RPMI7951 (cell line): ENCODE results near the gene WNT3A. TPM values are rescaled to one million over a fixed set of nuclear protein-coding genes. Genes with fewer than 3 reads are reported as not detected.

Experiments
- DNase-seq: peaks from one replicate; pipeline ENCODE4 v3.0.0-alpha.2; 2012; ENCODE audit warnings: low read depth
- total RNA-seq: library from RNA; depleted of rRNA; stranded (reverse); fragments of >200 nt; shearing (Covaris generic); gene quantifications from 2 replicates; pipeline ENCODE4 v1.2.3, GENCODE V29; 2014

Gene WNT3A
- total RNA-seq, 1 experiment from 2014 or later, result not detected

GRCh38 chr1:228070173-228070572 is 63.4 kb downstream of the WNT3A start:
- no peak for DNase-seq

- DNase-seq, result no peak
Measured at GRCh38 chr1:228070851-228071250, 64.1 kb downstream of the WNT3A start.

- no peak for DNase-seq
Measured at GRCh38 chr1:228071839-228072657, 65.2 kb downstream of the WNT3A start.

- DNase-seq, result no peak
Measured at GRCh38 chr1:228072658-228073043, 65.9 kb downstream of the WNT3A start.

- DNase-seq, result no peak
Measured at GRCh38 chr1:228073061-228073856, 66.5 kb downstream of the WNT3A start.

- peak; percentile 45 for DNase-seq
Measured at GRCh38 chr1:228073857-228074545, 67.2 kb downstream of the WNT3A start.

GRCh38 chr1:228074954-228075730 is 68.3 kb downstream of the WNT3A start:
- DNase-seq, result no peak

GRCh38 chr1:228075801-228076271 is 69.0 kb downstream of the WNT3A start:
- no peak for DNase-seq

- DNase-seq, result no peak
Measured at GRCh38 chr1:228076796-228077430, 70.1 kb downstream of the WNT3A start.

- no peak for DNase-seq
Measured at GRCh38 chr1:228077565-228078330, 71.0 kb downstream of the WNT3A start.

GRCh38 chr1:228079013-228079412 is 72.2 kb downstream of the WNT3A start:
- no peak for DNase-seq

- DNase-seq, result no peak
Measured at GRCh38 chr1:228079601-228080263, 72.9 kb downstream of the WNT3A start.

GRCh38 chr1:228081144-228081543 is 74.3 kb downstream of the WNT3A start:
- no peak for DNase-seq

- no peak for DNase-seq
Measured at GRCh38 chr1:228081578-228082213, 74.9 kb downstream of the WNT3A start.

GRCh38 chr1:228082214-228082917 is 75.6 kb downstream of the WNT3A start, which contains the start of gene ARF1:
Gene ARF1 (plus strand): TSS chr1:228082708. CDS start chr1:228097115, 14,407 bp downstream.
- DNase-seq, result peak; percentile 84

GRCh38 chr1:228082918-228083870 is 76.4 kb downstream of the WNT3A start:
- DNase-seq, result peak; percentile 45

- peak; percentile 25 for DNase-seq
Measured at GRCh38 chr1:228083871-228084278, 77.1 kb downstream of the WNT3A start.
